ENCODE results near the gene PACS2. TPM values are rescaled to one million over a fixed set of nuclear protein-coding genes. Genes with fewer than 3 reads are reported as not detected.

Gene PACS2
- total and polyA plus RNA-seq, 2 of the 8 experiments (the other 6 are each of a cell fraction or from before 2014, with no cell fraction given), result 38.0 to 62.8 TPM

DNA sequence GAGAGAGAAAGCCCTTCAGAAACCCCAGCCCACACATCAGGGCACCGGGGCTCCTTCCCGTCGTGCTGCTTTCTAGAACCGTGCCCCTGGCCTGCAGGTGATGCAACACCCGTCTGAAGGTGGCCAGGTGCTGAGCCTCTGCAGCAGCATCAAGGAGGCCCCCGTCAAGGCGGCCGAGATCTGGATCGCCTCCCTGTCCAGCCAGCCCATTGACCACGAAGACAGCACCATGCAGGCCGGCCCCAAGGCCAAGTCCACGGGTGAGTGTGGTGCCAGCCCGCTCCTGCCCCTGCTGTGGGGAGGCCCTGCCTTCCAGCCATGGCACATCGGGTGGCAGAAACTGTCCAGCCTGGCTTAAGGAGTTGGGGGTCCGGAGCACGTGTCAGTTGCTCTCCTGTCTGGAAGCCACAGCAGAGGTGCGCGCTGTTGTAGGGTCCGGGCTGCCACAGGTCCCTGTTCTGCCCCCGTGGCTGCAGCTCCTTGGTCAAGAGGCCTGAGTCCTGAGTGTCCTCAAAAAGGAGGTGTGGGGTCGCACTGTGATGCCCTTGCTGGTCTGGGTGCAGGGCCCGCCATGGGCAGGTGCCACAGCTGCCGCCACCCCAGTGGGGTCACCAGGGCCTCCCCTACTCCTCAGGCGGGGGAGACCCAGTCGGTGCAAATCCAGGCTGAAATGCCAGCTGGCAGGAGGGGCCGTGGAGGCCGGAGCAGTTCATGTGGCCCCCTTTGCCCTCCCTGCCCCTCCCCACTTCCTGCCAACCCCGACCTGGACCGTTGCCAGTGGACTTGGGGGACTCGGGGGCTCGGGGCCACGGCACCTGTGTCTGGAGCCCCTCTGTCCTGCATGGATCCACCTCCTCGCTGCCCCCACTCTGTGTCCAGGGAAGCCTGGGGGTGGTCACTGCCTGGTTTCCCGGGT, 52.8 kb downstream of the PACS2 start (continued):
- TF ChIP-seq, protein P1, sequence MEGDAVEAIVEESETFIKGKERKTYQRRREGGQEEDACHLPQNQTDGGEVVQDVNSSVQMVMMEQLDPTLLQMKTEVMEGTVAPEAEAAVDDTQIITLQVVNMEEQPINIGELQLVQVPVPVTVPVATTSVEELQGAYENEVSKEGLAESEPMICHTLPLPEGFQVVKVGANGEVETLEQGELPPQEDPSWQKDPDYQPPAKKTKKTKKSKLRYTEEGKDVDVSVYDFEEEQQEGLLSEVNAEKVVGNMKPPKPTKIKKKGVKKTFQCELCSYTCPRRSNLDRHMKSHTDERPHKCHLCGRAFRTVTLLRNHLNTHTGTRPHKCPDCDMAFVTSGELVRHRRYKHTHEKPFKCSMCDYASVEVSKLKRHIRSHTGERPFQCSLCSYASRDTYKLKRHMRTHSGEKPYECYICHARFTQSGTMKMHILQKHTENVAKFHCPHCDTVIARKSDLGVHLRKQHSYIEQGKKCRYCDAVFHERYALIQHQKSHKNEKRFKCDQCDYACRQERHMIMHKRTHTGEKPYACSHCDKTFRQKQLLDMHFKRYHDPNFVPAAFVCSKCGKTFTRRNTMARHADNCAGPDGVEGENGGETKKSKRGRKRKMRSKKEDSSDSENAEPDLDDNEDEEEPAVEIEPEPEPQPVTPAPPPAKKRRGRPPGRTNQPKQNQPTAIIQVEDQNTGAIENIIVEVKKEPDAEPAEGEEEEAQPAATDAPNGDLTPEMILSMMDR (IDR thresholded peaks at IDR 0.05; ENCODE audit: control extremely low read depth in 1 of 3, insufficient read depth in 1 of 3, low read depth in 1 of 3, low read length in 3 of 3), result no peak
- TF ChIP-seq CBX5 (IDR thresholded peaks at IDR 0.05; ENCODE audit: low read depth, low read length) (no peak), GABPA (IDR thresholded peaks at IDR 0.05; ENCODE audit: borderline replicate concordance, insufficient read depth, low read length) (no peak), SIX5 (IDR thresholded peaks at IDR 0.05; ENCODE audit: low read depth, low read length) (no peak)

Measured in H1 (cell line).